22Rv1 (cell line): ENCODE data around the gene DIS3L.

Experiments used
- CTCF ChIP-seq: fragments of 450-650 bp; IDR thresholded peaks from 2 replicates; pipeline ENCODE4 v1.5.1; 2017; ENCODE audit warnings: mild to moderate bottlenecking
- ZFX ChIP-seq: fragments of 450-650 bp; IDR thresholded peaks from 2 replicates; pipeline ENCODE4 v1.6.1; 2017; ENCODE audit warnings: antibody characterized with exemption, borderline replicate concordance

GRCh38 chr15:66264859-66265513, 28.4 kb upstream of the DIS3L start:
- TF ChIP-seq CTCF (no peak), ZFX (no peak)
